IPS-18a (cell line): ENCODE measurements around the gene PLA2G2D.

Experiments
- H3K27ac ChIP-seq: one replicate; pipeline ENCODE4 v1.5.1; 2013; ENCODE audit warnings: low read length
- H3K27me3 ChIP-seq: one replicate; pipeline ENCODE4 v1.6.1; 2013; ENCODE audit warnings: mild to moderate bottlenecking, low read length; ENCODE audit not compliant: control insufficient read depth, insufficient read depth
- H3K36me3 ChIP-seq: one replicate; pipeline ENCODE4 v1.6.1; 2013; ENCODE audit warnings: low read depth, low read length; ENCODE audit not compliant: control insufficient read depth
- H3K4me1 ChIP-seq: one replicate; pipeline ENCODE4 v1.6.1; 2013; ENCODE audit warnings: low read depth, low read length; ENCODE audit not compliant: control insufficient read depth
- H3K4me3 ChIP-seq: one replicate; pipeline ENCODE4 v1.5.1; 2013; ENCODE audit warnings: low read length
- H3K9ac ChIP-seq: one replicate; pipeline ENCODE4 v1.6.1; 2013; ENCODE audit warnings: mild to moderate bottlenecking, low read length, moderate library complexity
- H3K9me3 ChIP-seq: one replicate; pipeline ENCODE4 v1.6.1; 2013; ENCODE audit warnings: low read depth, low read length; ENCODE audit not compliant: control insufficient read depth

PLA2G2D gene

GRCh38 chr1:20070357-20070756 is 49.0 kb downstream of the PLA2G2D start:
- H3K36me3 ChIP-seq, result no peaks in the 10 kb centered on the region
- no peaks in the 10 kb centered on the region for H3K27me3 ChIP-seq
- H3K4me1 ChIP-seq, result no peaks in the 10 kb centered on the region
- no peaks in the 10 kb centered on the region for H3K9me3 ChIP-seq
- H3K9ac ChIP-seq, result no peak overlapping the region
- H3K4me3 ChIP-seq, result no peak overlapping the region
- no peak overlapping the region for H3K27ac ChIP-seq

GRCh38 chr1:20069874-20070273 is 49.5 kb downstream of the PLA2G2D start, which contains the start of gene PLA2G5:
Gene PLA2G5 (plus strand): TSS chr1:20070194. CDS start chr1:20084831, 14,637 bp downstream.
- no peak within 1 kb of the TSS for H3K4me3 ChIP-seq
- no peak within 1 kb of the TSS for H3K27ac ChIP-seq
- H3K9ac ChIP-seq, result no peak within 1 kb of the TSS
- no peaks in the 10 kb centered on the region for H3K4me1 ChIP-seq
- no peaks in the 10 kb centered on the region for H3K36me3 ChIP-seq
- no peaks in the 10 kb centered on the region for H3K27me3 ChIP-seq
- no peaks in the 10 kb centered on the region for H3K9me3 ChIP-seq

GRCh38 chr1:20068722-20069121 is 50.6 kb downstream of the PLA2G2D start:
- Histone ChIP-seq H3K36me3 (no peaks in the 10 kb centered on the region), H3K9ac (no peak overlapping the region), H3K27me3 (no peaks in the 10 kb centered on the region), H3K9me3 (no peaks in the 10 kb centered on the region), H3K4me3 (no peak overlapping the region), H3K27ac (no peak overlapping the region), H3K4me1 (no peaks in the 10 kb centered on the region)

- H3K4me3 ChIP-seq, result no peak overlapping the region
- H3K9me3 ChIP-seq, result no peaks in the 10 kb centered on the region
- no peaks in the 10 kb centered on the region for H3K36me3 ChIP-seq
- no peaks in the 10 kb centered on the region for H3K27me3 ChIP-seq
- no peak overlapping the region for H3K9ac ChIP-seq
- H3K27ac ChIP-seq, result no peak overlapping the region
- no peaks in the 10 kb centered on the region for H3K4me1 ChIP-seq
These were observed 55.5 kb downstream of the PLA2G2D start for GRCh38 chr1:20063861-20064292.
